HL-60 (cell line): ENCODE results near the gene RARA.
A peak's percentile ranks its signal among the peaks of the same experiment; 100 is the strongest.
"Not testable (repeated sequence)": the region's sequence is repeated elsewhere in the genome, so short reads cannot be mapped to it uniquely, and the experiment has no call there.

Experiments used
- DNase-seq, 2 experiments: peaks; one replicate each; pipeline ENCODE4 v3.0.0-alpha.2; 2010 to 2020; ENCODE audit warnings: low read depth in 1 of 2, low spot score in 1 of 2
- H3K27ac ChIP-seq: fragments of 250-450 bp; sonication (Bioruptor Pico); replicated peaks from 2 replicates; pipeline ENCODE4 v1.5.1; 2020; ENCODE audit warnings: mild to moderate bottlenecking, moderate library complexity
- H3K27me3 ChIP-seq: fragments of 250-450 bp; sonication (Bioruptor Pico); 2 replicates; pipeline ENCODE4 v1.5.1; 2021; ENCODE audit warnings: mild to moderate bottlenecking, moderate library complexity; ENCODE audit not compliant: insufficient read depth, poor library complexity, severe bottlenecking
- H3K4me3 ChIP-seq: replicated peaks from 2 replicates; pipeline ENCODE4 v1.5.1; 2011; ENCODE audit warnings: mild to moderate bottlenecking, control low read depth, low read length; ENCODE audit not compliant: insufficient read depth
- CTCF ChIP-seq: IDR thresholded peaks from one replicate; pipeline ENCODE4 v1.5.1; 2011; ENCODE audit warnings: low read length, control low read depth, inconsistent platforms; ENCODE audit not compliant: insufficient read depth
- GABPA ChIP-seq: IDR thresholded peaks from 2 replicates; pipeline ENCODE4 v1.6.1; 2012; ENCODE audit warnings: low read depth
- POLR2AphosphoS5 ChIP-seq: IDR thresholded peaks from 2 replicates; pipeline ENCODE4 v1.6.1; 2012; ENCODE audit warnings: low read depth
- REST ChIP-seq: IDR thresholded peaks from 2 replicates; pipeline ENCODE4 v1.6.1; 2012; ENCODE audit warnings: low read depth; ENCODE audit not compliant: insufficient replicate concordance
- SPI1 ChIP-seq: IDR thresholded peaks from 2 replicates; pipeline ENCODE4 v1.6.1; 2012; ENCODE audit warnings: low read depth, mild to moderate bottlenecking, borderline replicate concordance

The RARA gene

DNA sequence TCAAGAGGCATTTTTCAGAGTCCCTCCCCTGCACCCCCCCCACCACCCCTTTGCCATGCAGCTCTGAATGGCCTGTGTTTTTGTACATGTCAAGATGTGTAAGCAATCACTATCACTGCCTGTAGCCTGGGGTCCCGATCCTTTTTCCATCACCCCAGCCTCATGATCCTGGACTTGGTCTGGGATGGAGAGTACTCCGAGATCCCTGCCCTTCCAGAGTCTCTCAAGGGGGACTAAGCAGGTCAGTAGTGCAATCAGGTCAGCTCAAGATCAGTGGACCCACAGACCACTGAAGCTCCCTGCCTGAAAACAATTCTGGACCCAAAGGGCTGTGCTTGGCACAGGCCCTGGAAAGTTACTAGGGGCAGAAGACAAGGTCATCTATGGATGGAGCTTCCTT lies 63.1 kb downstream of the RARA start:
- no peak for TF ChIP-seq SPI1
- TF ChIP-seq GABPA, result no peak
- no peak for TF ChIP-seq POLR2AphosphoS5
- no peak for TF ChIP-seq CTCF
- no peak for TF ChIP-seq REST
- no peak for DNase-seq
- Histone ChIP-seq H3K27ac (no peak overlapping the region), H3K4me3 (no peak overlapping the region), H3K27me3 (no peaks in the 10 kb centered on the region)

GRCh38 chr17:40372644-40373043 lies 63.7 kb downstream of the RARA start:
- not testable (repeated sequence) for H3K4me3 ChIP-seq, H3K27ac ChIP-seq, H3K27me3 ChIP-seq
- peak in 1 of 2 experiments; percentile 18 for DNase-seq

GRCh38 chr17:40373324-40373723 lies 64.3 kb downstream of the RARA start:
- TF ChIP-seq CTCF, result no peak
- no peak for TF ChIP-seq POLR2AphosphoS5
- Histone ChIP-seq H3K27ac (no peak overlapping the region), H3K4me3 (no peak overlapping the region)

DNA sequence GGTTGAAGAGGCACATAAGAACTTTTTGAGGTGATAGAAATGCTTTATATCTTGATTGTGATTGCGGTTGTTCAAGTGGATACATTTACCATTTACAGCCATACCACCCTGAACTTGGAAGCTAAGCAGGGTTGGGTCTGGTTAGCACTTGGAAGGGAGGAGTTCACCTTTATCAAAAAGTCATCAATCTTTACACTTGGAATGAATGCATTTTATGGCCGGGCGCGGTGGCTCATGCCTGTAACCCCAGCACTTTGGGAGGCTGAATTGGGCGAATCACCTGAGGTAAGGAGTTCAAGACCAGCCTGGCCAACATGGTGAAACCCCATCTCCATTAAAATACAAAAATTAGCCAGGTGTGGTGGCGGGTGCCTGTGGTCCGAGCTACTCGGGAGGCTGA lies 65.0 kb downstream of the RARA start:
- Histone ChIP-seq H3K27me3 (no peaks in the 10 kb centered on the region), H3K27ac (no peak overlapping the region), H3K4me3 (no peak overlapping the region)
- no peak for TF ChIP-seq POLR2AphosphoS5
- TF ChIP-seq CTCF, result no peak
- TF ChIP-seq GABPA, result no peak
- no peak for TF ChIP-seq SPI1
- TF ChIP-seq REST, result no peak
- no peak for DNase-seq

More at GRCh38 chr17:40373324-40373723, 64.3 kb downstream of the RARA start:
- DNase-seq, result no peak
- H3K27me3 ChIP-seq, result no peaks in the 10 kb centered on the region
